OCI-M1 (cell line): ENCODE data around the gene ATAD3C.
"Not testable (repeated sequence)": the region's sequence is repeated elsewhere in the genome, so short reads cannot be mapped to it uniquely, and the experiment has no call there.

Source experiments
- DNase-seq: peaks from one replicate; lab custom pipeline; 2025; lab: John Stamatoyannopoulos, UW

ATAD3C gene

DNA sequence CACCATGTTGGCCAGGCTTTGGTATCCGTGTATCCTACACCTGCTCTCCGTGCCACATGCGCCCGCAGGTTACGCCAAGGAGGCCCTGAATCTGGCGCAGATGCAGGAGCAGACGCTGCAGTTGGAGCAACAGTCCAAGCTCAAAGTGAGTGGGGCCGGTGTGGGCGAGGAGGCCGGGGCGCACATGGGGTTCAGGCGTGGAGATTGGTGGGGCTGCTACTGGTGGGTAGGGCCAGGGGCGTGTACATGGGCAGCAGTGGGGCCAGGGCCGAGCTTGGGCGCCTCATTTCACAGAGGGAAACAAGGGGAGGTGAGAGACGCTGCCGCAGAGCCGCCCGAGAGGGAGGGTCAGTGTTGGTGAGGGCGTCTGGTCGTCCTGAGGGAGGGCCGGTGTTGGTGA, 27.7 kb downstream of the ATAD3C start:
- no peak for DNase-seq

DNA sequence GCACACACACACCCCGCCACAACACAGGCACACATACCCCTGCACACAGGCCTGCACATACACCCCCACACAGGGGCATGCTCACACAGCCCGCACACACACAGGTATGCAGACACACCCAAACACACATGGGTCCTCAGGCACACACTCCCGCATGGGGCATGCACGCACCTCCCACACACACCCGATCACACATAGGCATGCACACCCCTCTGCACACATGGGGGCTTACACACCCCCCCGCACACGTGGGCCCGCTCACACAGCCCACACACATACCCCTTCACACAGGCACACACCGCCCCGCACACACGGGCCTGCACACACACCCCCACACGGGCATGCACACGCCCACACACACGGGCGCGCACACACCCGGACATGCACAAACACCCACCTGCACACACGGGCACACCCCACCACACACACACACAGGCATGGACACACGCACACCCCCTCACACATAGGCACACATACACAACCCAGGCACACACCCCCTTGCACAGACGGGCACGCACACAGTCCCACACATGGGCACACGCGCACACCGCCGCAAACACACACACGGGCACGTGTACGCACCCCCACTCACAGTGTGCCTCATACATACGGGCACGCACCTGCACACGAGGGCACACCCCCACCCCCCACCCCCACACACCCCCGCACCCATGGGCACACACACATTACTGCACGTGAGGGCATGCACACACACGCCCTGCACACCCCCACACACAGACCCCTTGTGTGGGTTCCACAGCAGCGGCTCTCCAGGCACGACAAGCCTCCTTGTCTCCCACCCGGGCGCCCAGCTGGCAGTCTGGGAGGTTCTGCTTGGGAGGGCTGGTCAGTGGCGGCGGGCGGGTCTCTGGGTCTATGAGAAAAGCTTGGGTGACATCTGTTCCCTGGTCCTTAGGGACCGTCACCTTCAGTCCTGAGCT, 30.3 kb downstream of the ATAD3C start:
- no peak for DNase-seq

DNA sequence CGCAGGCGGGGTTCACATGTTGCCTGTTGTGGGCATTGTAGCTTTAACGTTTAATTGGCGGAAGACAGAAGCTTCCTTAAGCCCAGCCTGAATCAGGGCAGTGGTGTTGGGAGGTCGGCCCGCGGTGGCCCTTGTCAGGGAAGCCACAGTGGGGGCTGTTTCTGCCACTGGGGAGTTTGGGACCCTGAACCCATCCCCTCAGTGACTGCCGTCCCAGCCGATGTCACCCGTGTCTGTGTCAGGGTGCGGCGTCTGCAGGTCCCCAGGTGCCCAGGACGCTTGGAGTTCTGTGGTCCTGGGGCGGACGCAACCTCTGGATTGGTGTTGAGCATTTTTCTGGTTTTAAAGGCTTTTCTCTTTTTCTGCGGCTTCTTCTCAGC, 31.0 kb downstream of the ATAD3C start:
- DNase-seq: not testable (repeated sequence)

DNA sequence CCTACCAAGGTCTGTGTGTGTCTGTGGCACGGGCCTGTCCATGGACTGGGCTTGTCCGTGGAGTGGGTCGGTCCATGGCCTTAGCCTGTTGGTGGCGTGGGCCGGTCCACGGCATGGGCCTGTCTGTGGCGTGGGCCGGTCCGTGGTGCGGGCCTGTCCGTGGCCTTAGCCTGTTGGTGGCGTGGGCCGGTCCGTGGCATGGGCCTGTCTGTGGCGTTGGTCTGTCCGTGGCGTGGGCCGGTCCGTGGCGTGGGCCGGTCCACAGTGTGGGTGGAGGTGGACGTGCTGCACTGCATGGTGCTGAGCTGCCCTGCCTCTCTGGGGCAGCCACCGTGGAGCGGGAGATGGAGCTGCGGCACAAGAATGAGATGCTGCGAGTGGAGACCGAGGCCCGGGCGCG, 32.3 kb downstream of the ATAD3C start:
- DNase-seq: not testable (repeated sequence)

DNA sequence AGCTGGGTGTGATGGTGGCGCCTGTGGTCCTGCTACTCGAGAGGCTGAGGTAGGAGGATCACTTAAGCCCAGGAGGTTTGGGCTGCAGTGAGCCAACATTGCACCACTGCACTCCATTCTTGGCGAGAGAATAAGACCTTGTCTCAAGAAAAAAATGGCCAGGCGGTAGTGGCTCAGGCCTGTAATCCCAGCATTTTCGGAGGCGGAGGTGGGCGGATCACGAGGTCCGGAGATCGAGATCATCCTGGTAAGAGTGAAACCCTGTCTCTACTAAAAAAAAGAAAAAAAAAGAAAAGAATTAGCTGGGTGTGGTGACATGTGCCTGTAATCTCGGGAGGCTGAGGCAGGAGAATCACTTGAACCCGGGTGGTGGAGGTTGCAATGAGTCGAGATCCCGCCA, 33.4 kb downstream of the ATAD3C start:
- no peak for DNase-seq

DNA sequence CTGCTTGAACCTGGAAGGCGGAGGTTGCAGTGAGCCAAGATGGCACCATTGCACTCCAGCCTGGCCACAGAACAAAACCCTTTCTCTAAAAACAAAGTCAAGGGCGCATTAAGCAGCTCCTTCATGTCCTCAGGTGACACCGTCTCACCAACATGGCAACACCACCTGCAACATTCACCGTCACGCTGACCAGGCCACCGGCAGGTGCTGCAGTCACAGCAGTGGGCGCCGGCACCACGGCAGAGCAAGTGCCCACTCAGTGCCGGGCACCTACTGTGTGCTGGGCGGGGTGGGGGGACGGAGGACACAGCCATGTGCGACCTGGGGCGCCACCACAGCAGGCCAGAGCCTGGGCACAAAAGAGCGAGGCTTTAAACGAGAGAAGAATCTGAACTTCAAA, 34.2 kb downstream of the ATAD3C start:
- DNase-seq: no peak

DNA sequence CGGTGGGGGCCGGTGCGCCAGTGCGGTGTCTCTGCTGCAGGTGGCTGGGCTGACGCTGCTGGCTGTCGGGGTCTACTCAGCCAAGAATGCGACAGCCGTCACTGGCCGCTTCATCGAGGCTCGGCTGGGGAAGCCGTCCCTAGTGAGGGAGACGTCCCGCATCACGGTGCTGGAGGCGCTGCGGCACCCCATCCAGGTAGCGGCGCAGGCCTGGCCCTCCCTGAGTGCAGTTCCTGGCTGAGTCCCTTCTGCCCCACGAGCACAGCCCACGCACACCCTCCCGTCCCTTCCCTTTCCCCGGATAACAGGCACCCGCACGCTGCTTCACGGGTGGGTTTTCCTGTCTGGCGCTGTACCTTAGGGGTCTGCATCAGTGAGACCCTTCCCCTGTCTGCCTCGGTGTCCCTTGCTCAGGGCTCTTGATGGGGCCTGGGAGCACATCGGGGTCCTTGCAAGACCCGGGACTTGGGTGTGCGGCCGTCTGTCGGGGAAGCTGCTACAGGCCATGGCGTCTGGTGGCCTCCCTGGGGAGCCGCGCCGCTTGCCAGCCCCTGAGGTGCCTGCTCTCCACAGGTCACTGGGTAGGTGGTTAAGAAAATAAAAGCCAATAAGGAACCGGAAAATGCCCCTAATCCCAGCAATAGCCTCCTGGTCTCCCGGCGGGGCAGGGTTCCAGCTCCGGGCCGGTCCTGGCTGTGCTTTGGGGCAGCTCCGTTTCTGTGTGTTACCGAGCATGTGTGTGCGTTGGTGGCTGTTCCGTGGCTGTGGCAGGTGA, 35.7 kb downstream of the ATAD3C start:
- DNase-seq: not testable (repeated sequence)

DNA sequence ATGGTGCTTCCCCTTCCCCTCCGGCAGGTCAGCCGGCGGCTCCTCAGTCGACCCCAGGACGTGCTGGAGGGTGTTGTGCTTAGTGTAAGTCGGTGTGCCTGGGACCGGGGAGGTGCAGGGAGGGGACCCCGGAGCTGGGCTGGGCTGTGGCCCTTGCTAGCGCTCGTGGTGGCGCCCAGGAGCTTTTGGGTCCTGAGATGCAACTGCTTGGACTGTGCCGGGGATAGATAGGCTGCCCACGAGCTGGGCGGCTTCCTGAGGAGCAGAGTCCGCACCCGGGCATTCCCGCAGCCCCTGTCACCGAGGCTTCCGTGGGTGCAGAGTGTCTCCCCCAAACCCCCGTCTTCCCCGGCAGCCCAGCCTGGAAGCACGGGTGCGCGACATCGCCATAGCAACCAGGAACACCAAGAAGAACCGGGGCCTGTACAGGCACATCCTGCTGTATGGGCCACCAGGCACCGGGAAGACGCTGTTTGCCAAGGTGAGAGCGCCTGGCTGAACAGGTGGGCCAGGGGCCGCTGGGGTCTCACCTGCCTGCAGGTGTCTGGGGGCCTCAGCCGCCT, 36.3 kb downstream of the ATAD3C start:
- DNase-seq: not testable (repeated sequence)

DNA sequence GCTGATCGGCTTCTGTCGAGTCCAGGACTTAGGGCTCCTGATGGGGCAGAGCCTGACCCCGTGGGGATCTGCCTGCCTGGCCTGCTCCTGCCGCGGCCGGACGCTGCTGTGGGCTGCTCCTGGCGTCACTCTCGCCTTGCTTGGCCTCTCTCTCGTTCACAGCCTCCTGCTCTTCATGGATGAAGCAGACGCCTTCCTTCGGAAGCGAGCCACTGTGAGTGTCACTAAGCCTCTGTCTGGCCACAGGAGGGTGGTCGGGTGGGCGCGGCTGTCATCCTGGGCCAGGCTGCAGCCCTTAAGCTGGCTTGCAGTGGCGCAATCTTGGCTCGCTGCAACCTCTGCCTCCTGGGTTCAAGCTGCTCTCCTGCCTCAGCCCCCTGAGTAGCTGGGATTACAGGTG, 38.2 kb downstream of the ATAD3C start:
- no peak for DNase-seq

DNA sequence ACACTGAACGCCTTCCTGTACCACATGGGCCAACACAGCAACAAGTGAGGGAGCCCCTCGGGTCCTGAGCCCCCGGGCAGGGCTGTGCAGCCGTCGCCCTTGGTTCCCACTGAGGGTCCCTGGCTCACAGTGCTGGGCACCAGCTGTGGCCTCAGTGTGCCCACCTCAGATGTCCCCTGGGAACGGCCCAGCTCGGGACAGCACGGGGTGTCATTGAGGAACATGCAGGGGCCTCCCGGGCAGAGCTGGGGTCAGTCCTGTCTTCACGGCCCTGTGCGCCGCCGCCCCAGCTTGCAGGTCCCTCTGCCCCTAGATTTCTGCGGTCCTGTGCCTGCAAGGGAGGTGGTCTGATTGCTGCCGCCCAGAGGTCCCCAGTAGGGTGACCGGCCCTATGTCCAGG, 39.7 kb downstream of the ATAD3C start:
- DNase-seq: no peak

DNA sequence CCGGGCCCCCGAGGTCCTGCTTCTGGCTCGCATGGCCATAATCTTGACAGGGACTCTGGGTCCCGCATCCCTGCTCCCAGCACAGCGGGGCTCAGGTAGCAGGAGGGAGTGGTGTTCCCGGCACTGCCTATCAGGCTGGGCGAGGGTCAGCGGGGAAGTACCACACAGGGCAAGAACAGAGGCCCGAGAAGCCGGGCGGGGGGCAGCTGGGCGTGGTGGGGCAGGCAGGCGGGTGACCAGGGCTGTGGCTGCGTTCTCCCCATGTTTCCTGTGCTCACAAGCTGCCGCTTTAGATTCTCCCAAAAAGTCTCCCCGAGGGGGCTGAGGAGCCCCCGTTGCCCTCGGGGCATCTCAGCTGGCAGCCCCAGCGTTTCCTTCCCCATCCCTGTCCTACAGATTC, 40.4 kb downstream of the ATAD3C start:
- DNase-seq: no peak

DNA sequence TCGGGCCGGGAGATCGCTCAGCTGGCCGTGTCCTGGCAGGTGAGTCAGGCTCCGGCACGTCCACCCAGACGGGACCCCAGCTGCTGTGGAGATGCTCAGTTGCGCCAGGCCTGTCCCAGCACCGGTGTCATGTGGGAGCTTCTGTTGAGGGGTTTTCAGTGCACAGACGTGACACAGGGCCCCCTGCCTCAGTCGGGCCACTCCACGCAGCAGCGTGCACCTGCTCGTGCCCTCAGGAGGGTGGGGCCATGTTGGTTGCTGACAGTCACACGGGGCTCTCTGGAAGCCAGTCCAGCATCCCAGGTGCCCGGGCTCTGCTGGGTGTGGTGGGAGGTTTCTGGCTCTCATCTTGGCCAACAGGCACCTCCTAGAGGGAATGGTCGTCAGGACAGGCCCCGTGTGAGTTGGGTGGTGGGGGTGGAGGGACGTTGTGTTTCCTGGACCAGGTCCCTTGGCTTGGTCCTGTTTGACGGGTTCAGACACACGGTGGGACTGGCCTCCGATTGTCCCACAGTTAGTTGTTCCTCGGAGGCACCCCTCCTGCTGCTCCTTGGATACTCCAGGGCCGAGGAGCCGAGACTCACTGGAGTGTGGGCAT, 41.2 kb downstream of the ATAD3C start:
- no peak for DNase-seq

DNA sequence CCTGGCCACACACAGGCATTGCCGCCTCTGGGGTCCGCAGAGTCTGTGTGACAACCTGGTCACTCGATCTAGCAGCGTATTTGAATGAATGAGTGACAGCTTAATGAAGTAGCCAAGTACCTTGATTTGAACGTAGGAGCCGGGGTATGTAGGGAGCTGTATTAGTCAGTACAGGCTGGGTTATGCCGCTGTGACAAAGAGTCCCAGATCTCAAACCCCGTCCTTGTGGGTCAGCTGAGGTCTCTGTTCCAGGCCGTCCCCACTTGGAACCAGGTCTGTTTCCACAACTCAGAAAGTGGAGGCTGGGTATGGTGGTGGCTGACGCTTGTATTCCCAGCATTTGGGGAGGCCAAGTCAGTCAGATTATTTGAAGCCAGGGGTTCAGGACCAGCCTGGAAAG, 42.1 kb downstream of the ATAD3C start:
- DNase-seq: no peak

DNA sequence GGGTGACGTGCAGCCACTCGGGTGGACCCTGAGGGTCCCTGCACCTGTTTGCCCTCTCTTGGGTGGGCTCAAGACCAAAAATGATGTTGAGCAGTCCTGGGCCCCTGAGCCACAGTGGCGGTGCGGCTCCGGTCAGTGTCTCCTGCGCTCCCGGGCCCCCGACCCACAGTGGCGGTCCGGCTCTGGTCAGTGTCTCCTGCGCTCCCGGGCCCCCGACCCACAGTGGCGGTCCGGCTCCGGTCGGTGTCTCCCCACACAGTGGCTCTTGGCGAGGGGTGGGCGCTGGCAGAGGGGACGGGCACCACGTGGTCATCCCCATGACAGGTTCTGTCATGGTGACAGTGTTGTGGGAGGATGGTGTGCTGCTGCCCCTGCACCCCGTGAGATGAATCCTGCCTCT, 44.8 kb downstream of the ATAD3C start:
- not testable (repeated sequence) for DNase-seq

DNA sequence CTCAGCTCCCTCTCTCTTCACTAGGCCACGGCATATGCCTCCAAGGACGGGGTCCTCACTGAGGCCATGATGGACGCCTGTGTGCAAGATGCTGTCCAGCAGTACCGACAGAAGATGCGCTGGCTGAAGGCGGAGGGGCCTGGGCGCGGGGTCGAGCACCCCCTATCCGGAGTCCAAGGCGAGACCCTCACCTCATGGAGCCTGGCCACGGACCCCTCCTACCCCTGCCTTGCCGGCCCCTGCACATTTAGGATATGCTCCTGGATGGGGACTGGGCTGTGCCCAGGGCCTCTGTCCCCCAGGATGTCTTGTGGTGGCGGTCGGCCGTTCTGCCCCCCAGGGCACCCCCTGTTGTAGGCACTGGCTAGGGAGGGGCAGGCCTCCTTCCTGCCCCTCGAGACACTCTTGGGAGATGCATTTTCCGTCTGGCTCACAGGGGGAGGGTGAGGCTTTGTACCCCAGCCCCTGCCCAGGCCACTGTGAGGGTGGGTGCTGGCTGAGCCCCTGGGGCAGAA, 46.0 kb downstream of the ATAD3C start:
- DNase-seq: not testable (repeated sequence)

DNA sequence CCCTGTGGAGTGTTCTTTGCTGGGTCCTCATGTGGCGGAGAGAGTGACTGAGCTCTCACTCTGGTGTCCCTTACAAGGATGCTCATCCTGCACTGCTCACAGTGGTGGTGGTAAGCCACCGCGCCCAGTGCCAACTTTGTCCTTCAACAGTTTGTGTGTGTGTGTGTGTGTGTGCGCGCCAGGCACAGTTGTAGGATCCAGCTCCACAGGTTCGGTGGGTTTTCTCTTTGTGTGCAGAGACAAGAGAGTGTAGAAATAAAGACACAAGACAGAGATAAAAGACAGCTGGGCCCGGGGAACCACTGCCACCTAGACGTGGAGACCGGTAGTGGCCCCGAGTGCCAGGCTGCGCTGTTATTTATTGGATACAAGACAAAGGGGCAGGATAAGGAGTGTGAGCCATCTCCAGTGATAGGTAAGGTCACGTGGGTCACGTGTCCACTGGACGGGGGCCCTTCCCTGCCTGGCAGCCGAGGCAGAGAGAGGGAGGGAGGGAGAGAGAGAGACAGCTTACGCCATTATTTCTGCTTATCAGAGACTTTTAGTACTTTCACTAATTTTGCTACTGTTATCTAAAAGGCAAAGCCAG, 55.4 kb downstream of the ATAD3C start:
- peak; percentile 95 for DNase-seq

DNA sequence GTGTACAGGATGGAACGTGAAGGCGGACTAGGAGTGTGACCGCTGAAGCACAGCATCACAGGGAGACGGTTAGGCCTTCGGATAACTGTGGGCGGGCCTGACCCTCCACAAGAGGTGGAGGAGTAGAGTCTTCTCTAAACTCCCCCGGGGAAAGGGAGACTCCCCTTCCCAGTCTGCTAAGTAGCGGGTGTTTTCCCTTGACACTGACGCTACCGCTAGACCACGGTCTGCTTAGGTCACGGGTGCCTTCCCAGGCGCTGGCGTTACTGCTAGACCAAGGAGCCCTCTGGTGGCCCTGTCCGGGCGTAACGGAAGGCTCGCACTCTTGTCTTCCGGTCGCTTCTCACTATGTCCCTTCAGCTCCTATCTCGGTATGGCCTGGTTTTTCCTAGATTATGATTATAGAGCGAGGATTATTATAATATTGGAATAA, 55.9 kb downstream of the ATAD3C start:
- peak; percentile 85 for DNase-seq

DNA sequence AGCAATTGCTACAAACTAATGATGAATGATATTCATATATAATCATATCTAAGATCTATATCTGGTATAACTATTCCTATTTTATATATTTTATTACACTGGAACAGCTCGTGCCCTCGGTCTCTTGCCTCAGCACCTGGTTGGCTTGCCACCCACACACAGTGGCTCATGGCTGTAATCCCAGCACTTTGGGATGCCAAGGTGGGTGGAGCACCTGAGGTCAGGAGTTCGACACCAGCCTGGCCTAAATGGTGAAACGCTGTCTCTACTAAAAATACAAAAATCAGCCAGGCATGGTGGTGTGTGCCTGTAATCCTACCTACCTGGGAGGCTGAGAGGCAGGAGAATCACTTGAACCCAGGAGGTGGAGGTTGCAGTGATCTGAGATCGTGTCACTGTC, 56.3 kb downstream of the ATAD3C start:
- not testable (repeated sequence) for DNase-seq

DNA sequence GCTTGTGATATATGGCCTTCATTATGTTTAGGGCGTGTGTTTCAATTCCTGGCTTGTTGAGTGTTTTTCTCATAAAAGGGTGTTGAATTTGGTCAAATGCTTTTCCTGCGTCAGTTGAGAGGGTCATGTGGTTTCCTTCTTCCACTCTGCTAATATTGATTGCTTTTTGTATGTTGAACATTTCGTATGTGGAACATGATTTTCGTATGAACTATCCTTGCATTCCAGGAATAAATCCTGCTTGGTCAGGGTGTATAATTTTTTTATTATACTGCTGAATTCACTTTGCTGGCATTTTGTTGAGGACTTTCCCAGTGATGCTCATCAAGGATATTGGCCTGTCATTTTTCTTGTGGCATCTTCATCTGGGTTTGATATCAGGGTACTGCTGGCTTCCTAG, 57.8 kb downstream of the ATAD3C start:
- no peak for DNase-seq

DNA sequence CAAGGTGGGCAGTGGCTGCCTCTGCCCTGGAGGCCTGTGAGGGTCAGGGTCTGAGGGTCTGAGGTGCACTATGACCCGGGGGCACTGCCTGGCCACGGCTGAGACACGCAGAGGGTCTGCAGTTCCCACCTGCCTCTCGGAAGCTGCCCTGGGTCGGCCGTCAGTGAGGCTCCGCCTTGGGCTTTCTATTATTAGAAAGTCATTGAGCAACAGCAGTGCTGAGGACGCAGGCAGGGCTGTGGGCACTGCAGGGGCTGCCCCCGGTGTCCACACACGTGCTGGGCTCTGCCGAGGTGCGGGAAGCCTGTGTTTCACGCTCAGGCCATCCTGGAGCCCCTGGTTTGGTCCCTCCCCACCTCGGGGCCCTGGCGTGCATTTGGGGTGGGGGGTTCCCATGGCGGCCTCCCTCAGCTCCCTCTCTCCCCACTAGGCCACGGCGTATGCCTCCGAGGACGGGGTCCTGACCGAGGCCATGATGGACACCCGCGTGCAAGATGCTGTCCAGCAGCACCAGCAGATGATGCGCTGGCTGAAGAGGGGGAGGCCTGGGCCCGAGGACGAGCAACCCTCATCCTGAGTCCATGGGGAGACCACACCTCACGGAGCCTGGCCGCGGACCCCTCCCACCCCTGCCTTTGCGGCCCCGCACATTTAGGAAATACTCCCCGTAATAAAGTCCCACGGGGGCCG, 59.4 kb downstream of the ATAD3C start:
- DNase-seq: not testable (repeated sequence)

DNA sequence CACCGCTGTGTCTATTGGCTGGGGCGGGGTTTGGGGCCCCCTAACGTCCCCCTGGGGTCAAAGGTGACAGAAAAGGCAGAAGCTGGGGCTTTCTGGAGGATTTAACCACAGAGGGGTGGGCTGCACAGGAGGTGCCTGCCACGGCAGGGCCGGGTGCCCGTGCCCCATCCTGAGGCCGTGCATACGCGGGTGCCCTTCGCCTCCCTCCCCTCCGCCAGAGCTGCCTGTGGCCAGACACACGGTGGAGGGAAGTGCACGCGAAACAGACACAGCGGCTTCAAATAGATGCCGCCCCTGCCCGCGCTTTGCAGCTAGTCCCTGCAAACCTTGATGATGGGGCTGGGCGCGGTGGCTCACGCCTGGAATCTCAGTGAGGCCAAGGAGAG, 60.0 kb downstream of the ATAD3C start:
- not testable (repeated sequence) for DNase-seq
